Measurements from ENCODE around the gene DCK.
A peak's percentile ranks its signal among the peaks of the same experiment; 100 is the strongest.
"Not testable (repeated sequence)": the region's sequence is repeated elsewhere in the genome, so short reads cannot be mapped to it uniquely, and the experiment has no call there.

Gene DCK

GRCh38 chr4:71049395-71049794 is 55.9 kb downstream of the DCK start:
- Histone ChIP-seq H3K4me3 (ENCODE audit: low read depth, low read length) (no peak overlapping the region), H3K27me3 (no peaks in the 10 kb centered on the region), H3K9me3 (no peaks in the 10 kb centered on the region), H3K4me1 (no peaks in the 10 kb centered on the region), H3K36me3 (no peaks in the 10 kb centered on the region)
- DNase-seq: no peak
- no peak for TF ChIP-seq CTCF (IDR thresholded peaks at IDR 0.05; ENCODE audit: low read depth, low read length)

DNA sequence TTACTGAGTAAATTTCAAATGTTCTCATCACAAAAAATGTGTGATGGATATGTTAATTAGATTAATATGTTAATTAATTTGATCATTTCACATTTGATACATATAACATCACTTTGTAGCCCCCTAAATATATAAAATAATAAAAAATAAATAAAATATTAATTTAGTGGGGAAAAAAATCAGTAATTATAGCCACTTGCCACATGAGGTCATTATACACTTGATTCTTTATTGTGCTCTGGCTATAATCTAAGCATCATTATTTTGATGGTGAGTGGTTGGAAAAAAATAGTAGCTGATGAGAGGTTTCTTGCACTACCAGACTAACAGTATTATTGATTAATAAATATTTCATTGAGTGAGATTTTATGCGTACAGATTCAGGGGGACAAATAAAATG is 57.4 kb downstream of the DCK start:
- Histone ChIP-seq H3K4me1 (no peaks in the 10 kb centered on the region), H3K36me3 (no peaks in the 10 kb centered on the region), H3K9me3 (no peaks in the 10 kb centered on the region), H3K4me3 (ENCODE audit: low read depth, low read length) (no peak overlapping the region), H3K27me3 (no peaks in the 10 kb centered on the region)
- no peak for DNase-seq
- no peak for TF ChIP-seq CTCF (IDR thresholded peaks at IDR 0.05; ENCODE audit: low read depth, low read length)

DNA sequence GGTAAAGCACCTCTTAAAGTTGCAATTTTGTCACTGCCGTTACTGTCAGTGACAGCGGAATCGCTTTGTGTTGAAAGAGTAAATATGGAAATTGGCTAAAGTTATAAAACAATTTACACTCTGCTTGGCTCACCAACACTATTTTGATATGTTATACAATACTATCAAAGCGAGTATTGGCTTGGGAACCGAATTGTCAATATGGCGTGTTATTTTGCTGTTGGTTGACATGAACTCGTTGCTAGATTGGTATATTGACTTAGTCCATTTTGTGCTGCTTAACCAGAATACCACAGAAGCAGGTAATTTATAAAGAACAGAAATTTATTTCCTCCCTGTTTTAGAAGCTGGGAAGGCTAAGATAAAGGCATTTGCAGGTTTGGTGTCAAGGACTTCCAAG is 58.6 kb downstream of the DCK start:
- Histone ChIP-seq H3K4me3 (ENCODE audit: low read depth, low read length) (no peak overlapping the region), H3K36me3 (no peaks in the 10 kb centered on the region), H3K9me3 (no peaks in the 10 kb centered on the region), H3K4me1 (no peaks in the 10 kb centered on the region), H3K27me3 (no peaks in the 10 kb centered on the region)
- DNase-seq: no peak
- no peak for TF ChIP-seq CTCF (IDR thresholded peaks at IDR 0.05; ENCODE audit: low read depth, low read length)

DNA sequence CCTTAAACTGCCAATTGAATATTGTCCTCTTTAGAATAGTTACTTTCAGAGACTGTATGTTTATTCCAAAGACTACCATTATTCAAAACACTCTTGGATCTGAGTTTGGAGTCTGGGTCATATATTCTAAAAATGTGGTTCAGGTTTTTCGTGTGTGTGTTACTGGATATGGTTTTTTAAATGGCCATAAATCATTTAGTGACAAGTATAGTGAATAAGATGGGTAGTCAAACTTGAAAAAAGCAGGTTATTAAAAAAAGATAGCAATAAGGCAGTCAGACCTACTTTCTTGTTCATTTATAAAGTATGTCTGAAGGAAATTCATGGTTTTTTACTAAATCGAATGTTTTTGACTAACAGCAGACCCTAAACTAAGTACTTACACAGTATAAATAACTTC is 59.3 kb downstream of the DCK start:
- H3K4me1 ChIP-seq: no peaks in the 10 kb centered on the region
- no peak for TF ChIP-seq CTCF (IDR thresholded peaks at IDR 0.05; ENCODE audit: low read depth, low read length)
- H3K36me3 ChIP-seq: no peaks in the 10 kb centered on the region
- H3K4me3 ChIP-seq (ENCODE audit: low read depth, low read length): no peak overlapping the region
- H3K9me3 ChIP-seq: no peaks in the 10 kb centered on the region
- H3K27me3 ChIP-seq: no peaks in the 10 kb centered on the region
- DNase-seq: no peak

DNA sequence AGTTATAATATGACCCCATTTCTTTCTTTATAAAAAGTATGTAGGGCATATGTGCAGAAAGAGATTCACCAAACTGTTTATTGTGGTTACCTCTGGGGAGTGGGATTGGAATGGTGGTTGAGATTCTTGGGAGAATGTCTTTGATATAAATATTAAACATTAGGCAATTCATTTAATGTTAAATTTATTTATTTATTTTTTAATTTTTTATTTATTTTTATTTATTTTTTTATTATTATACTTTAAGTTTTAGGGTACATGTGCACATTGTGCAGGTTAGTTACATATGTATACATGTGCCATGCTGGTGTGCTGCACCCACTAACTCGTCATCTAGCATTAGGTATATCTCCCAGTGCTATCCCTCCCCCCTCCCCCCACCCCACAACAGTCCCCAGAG is 60.2 kb downstream of the DCK start:
- DNase-seq; H3K4me1 ChIP-seq; H3K4me3 ChIP-seq (ENCODE audit: low read depth, low read length); H3K27me3 ChIP-seq; H3K9me3 ChIP-seq; H3K36me3 ChIP-seq: not testable (repeated sequence)

- not testable (repeated sequence) for H3K27me3 ChIP-seq, H3K36me3 ChIP-seq, DNase-seq, H3K9me3 ChIP-seq, H3K4me1 ChIP-seq
- peak overlapping the region; percentile 18 for H3K4me3 ChIP-seq (ENCODE audit: low read depth, low read length)
Observed at GRCh38 chr4:71059573-71059972, 66.1 kb downstream of the DCK start.

GRCh38 chr4:71062436-71062835 is 69.0 kb downstream of the DCK start:
- no peak overlapping the region for H3K4me3 ChIP-seq (ENCODE audit: low read depth, low read length)
- no peaks in the 10 kb centered on the region for H3K9me3 ChIP-seq
- no peak for DNase-seq
- TF ChIP-seq CTCF (IDR thresholded peaks at IDR 0.05; ENCODE audit: low read depth, low read length): no peak
- H3K36me3 ChIP-seq: no peaks in the 10 kb centered on the region
- H3K27me3 ChIP-seq: no peaks in the 10 kb centered on the region
- no peaks in the 10 kb centered on the region for H3K4me1 ChIP-seq
